SK-N-SH (cell line): ENCODE measurements around the gene PPP2R2B. TPM values are rescaled to one million over a fixed set of nuclear protein-coding genes. Genes with fewer than 3 reads are reported as not detected.

Experiments
- CTCF ChIA-PET: fragments of 300-600, 350-600 bp; formaldehyde crosslinking; extraction: SDS; loops from one replicate; lab custom pipeline; 2021; lab: Yijun Ruan, JAX
- POLR2A ChIA-PET: fragments of 350-600 bp; sonication (Branson Sonifier 250); formaldehyde crosslinking; extraction: SDS; loops from one replicate; lab custom pipeline; 2020; ENCODE audit warnings: antibody characterized with exemption, inconsistent platforms; lab: Yijun Ruan, JAX
- DNase-seq: peaks from one replicate; pipeline ENCODE4 v3.0.0; 2012
- H2AFZ ChIP-seq: fragments of 200-600 bp; sonication (generic); 2 replicates; pipeline ENCODE4 v1.8.1; 2016; ENCODE audit warnings: antibody characterized with exemption, mild to moderate bottlenecking, low read depth
- H3F3A ChIP-seq: fragments of 200-600 bp; sonication (generic); replicated peaks from 2 replicates; pipeline ENCODE3; 2016; ENCODE audit warnings: antibody characterized with exemption, mild to moderate bottlenecking; ENCODE audit not compliant: insufficient read depth
- H3K27ac ChIP-seq, 2 experiments: fragments of 200-500 bp in 1 of 2; fragments of 200-600 bp in 1 of 2; sonication (Bioruptor generic) in 1 of 2; sonication (generic), shearing (Covaris generic) in 1 of 2; 2 replicates each; pipeline versions ENCODE4 v1.5.1 to v1.6.1; 2014 to 2016; ENCODE audit warnings: low read depth in 2 of 2, inconsistent platforms in 1 of 2, low read length in 1 of 2, mild to moderate bottlenecking in 1 of 2, mixed read lengths in 1 of 2
- H3K27me3 ChIP-seq: fragments of 200-600 bp; sonication (generic), shearing (Covaris generic); 2 replicates; pipeline ENCODE4 v1.6.1; 2016; ENCODE audit warnings: mixed run types; ENCODE audit not compliant: insufficient read depth
- H3K36me3 ChIP-seq, 2 experiments: fragments of 200-500 bp in 1 of 2; fragments of 200-600 bp in 1 of 2; sonication (Bioruptor generic) in 1 of 2; sonication (generic) in 1 of 2; replicated peaks in 1 of 2; 2 replicates each; pipeline versions ENCODE3 to v1.5.1; 2014 to 2016; ENCODE audit warnings: low read length in 1 of 2, mild to moderate bottlenecking in 1 of 2; ENCODE audit not compliant: insufficient read depth in 2 of 2, control insufficient read depth in 1 of 2
- H3K4me1 ChIP-seq, 2 experiments: fragments of 200-500 bp in 1 of 2; fragments of 200-600 bp in 1 of 2; sonication (Bioruptor generic) in 1 of 2; sonication (generic), shearing (Covaris generic) in 1 of 2; 2 replicates each; pipeline versions ENCODE4 v1.5.1 to v1.6.1; 2014 to 2016; ENCODE audit warnings: low read depth in 1 of 2, low read length in 1 of 2, mixed run types in 1 of 2; ENCODE audit not compliant: insufficient read depth in 2 of 2, control insufficient read depth in 1 of 2
- H3K4me2 ChIP-seq: fragments of 200-600 bp; sonication (generic), shearing (Covaris generic); 2 replicates; pipeline ENCODE4 v1.6.1; 2017; ENCODE audit warnings: mixed run types
- H3K4me3 ChIP-seq, 2 experiments: fragments of 200-500 bp in 1 of 2; fragments of 200-600 bp in 1 of 2; sonication (Bioruptor generic) in 1 of 2; sonication (generic), shearing (Covaris generic) in 1 of 2; 2 replicates each; pipeline versions ENCODE4 v1.5.1 to v1.8.1; 2014 to 2016; ENCODE audit warnings: low read depth in 2 of 2, inconsistent platforms in 1 of 2, low read length in 1 of 2, mild to moderate bottlenecking in 1 of 2, mixed read lengths in 1 of 2, moderate library complexity in 1 of 2
- H3K79me2 ChIP-seq: fragments of 200-600 bp; sonication (generic); 2 replicates; pipeline ENCODE4 v1.8.1; 2017; ENCODE audit warnings: mild to moderate bottlenecking; ENCODE audit not compliant: insufficient read depth
- H3K9ac ChIP-seq: fragments of 200-600 bp; sonication (generic); 2 replicates; pipeline ENCODE4 v1.6.1; 2017; ENCODE audit warnings: mixed run types
- H3K9me2 ChIP-seq: fragments of 200-600 bp; sonication (generic); 2 replicates; pipeline ENCODE4 v1.6.1; 2017; ENCODE audit warnings: mixed run types
- H3K9me3 ChIP-seq: fragments of 200-600 bp; sonication (generic); 2 replicates; pipeline ENCODE4 v1.6.1; 2017; ENCODE audit warnings: mixed run types, mild to moderate bottlenecking, moderate library complexity
- H4K20me1 ChIP-seq: fragments of 200-600 bp; sonication (generic); 2 replicates; pipeline ENCODE4 v1.6.1; 2017; ENCODE audit warnings: mild to moderate bottlenecking, mixed run types; ENCODE audit not compliant: insufficient read depth
- CHD2 ChIP-seq: fragments of 150-350 bp; IDR thresholded peaks from 2 replicates; pipeline ENCODE4 v1.6.1; 2018; ENCODE audit warnings: low read length; ENCODE audit not compliant: partially characterized antibody
- CTCF ChIP-seq: fragments of 200-600 bp; sonication (generic); IDR thresholded peaks from 2 replicates; pipeline ENCODE4 v1.6.1; 2017; ENCODE audit warnings: antibody characterized with exemption, mild to moderate bottlenecking, moderate library complexity
- ELF1 ChIP-seq: IDR thresholded peaks from 2 replicates; pipeline ENCODE4 v1.4.0; 2012
- EP300 ChIP-seq, 2 experiments: IDR thresholded peaks; 2 replicates each; pipeline versions ENCODE4 v1.4.0 to v1.6.1; 2012; ENCODE audit warnings: borderline replicate concordance in 1 of 2, low read depth in 1 of 2, low read length in 1 of 2
- FOXM1 ChIP-seq: IDR thresholded peaks from 2 replicates; pipeline ENCODE4 v1.4.0; 2012; ENCODE audit warnings: low read depth, mild to moderate bottlenecking
- GATA2 ChIP-seq: sonication (generic); formaldehyde crosslinking; IDR thresholded peaks from 2 replicates; pipeline ENCODE4 v1.5.0; 2020; ENCODE audit warnings: mild to moderate bottlenecking, missing genetic modification reagents
- JUND ChIP-seq: IDR thresholded peaks from 2 replicates; pipeline ENCODE4 v1.4.0; 2012
- MAX ChIP-seq: IDR thresholded peaks from 2 replicates; pipeline ENCODE4 v1.4.0; 2012; ENCODE audit warnings: low read depth
- MXI1 ChIP-seq: IDR thresholded peaks from 2 replicates; pipeline ENCODE4 v1.6.1; 2012; ENCODE audit warnings: mild to moderate bottlenecking, low read depth, low read length, improper control_type of control experiment
- PBX3 ChIP-seq: IDR thresholded peaks from 2 replicates; pipeline ENCODE4; 2012
- POLR2AphosphoS5 ChIP-seq: IDR thresholded peaks from 2 replicates; pipeline ENCODE4 v1.6.1; 2012; ENCODE audit warnings: low read depth, low read length
- RAD21 ChIP-seq: IDR thresholded peaks from 2 replicates; pipeline ENCODE4 v1.6.1; 2012; ENCODE audit warnings: mild to moderate bottlenecking, low read length
- REST ChIP-seq: IDR thresholded peaks from 2 replicates; pipeline ENCODE4 v1.6.1; 2012; ENCODE audit warnings: mild to moderate bottlenecking, low read depth, low read length, moderate library complexity
- RFX5 ChIP-seq: IDR thresholded peaks from 2 replicates; pipeline ENCODE4 v1.6.1; 2012; ENCODE audit warnings: mild to moderate bottlenecking, improper control_type of control experiment, low read length
- TAF1 ChIP-seq: IDR thresholded peaks from 2 replicates; pipeline ENCODE4 v1.6.1; 2012; ENCODE audit warnings: low read depth, mild to moderate bottlenecking, low read length, moderate library complexity, borderline replicate concordance
- USF1 ChIP-seq: IDR thresholded peaks from 2 replicates; pipeline ENCODE4 v1.4.0; 2012; ENCODE audit warnings: low read depth, borderline replicate concordance
- YY1 ChIP-seq: IDR thresholded peaks from 2 replicates; pipeline ENCODE4 v1.4.0; 2012; ENCODE audit warnings: low read depth, mild to moderate bottlenecking
- ZBTB33 ChIP-seq: IDR thresholded peaks from 2 replicates; pipeline ENCODE4 v1.4.0; 2012; ENCODE audit warnings: low read depth, borderline replicate concordance
- WGBS: methylation state at CpG from one replicate; pipeline ENCODE4 v1.1.6; 2017; ENCODE audit warnings: low lambda C conversion rate; 5-methylcytosine and 5-hydroxymethylcytosine counted together
- polyA plus RNA-seq, 3 experiments: library from polyadenylated mRNA; depleted of rRNA; stranded (reverse); fragments of >200 nt; gene quantifications; 2 replicates each; pipeline ENCODE4 v1.2.3, GENCODE V29; 2012

Gene PPP2R2B
- polyA plus RNA-seq, 1 of the 3 experiments (the other 2 are of a cell fraction) = 11.4 TPM

GRCh38 chr5:146912874-146913273 is 34.3 kb upstream of the PPP2R2B start:
- ChIA-PET CTCF (no interaction called here), POLR2A (no interaction called here)
- Histone ChIP-seq H3K4me1 (peaks cover 0 to 9% of the 10 kb centered on the region in 2 experiments; a peak in 2 of 4 replicates), H3F3A (no peaks in the 10 kb centered on the region), H3K4me2 (no peak overlapping the region), H3K79me2 (no peaks in the 10 kb centered on the region), H4K20me1 (no peaks in the 10 kb centered on the region), H3K27ac (no peak overlapping the region), H3K27me3 (no peaks in the 10 kb centered on the region), H2AFZ (no peak overlapping the region), H3K9me3 (no peaks in the 10 kb centered on the region), H3K9ac (no peak overlapping the region), H3K4me3 (no peak overlapping the region), H3K36me3 (no peaks in the 10 kb centered on the region), H3K9me2 (no peaks in the 10 kb centered on the region)
- DNase-seq = no peak
- TF ChIP-seq ZBTB33 (no peak), USF1 (no peak)
- 76% methylated on average over 3 of the region's 3 CpGs for WGBS

GRCh38 chr5:146910239-146910638 is 31.7 kb upstream of the PPP2R2B start:
- H3K9me2 ChIP-seq = no peaks in the 10 kb centered on the region
- H3K4me3 ChIP-seq = no peak overlapping the region
- H3K27me3 ChIP-seq = no peaks in the 10 kb centered on the region
- no peak overlapping the region for H2AFZ ChIP-seq
- no peaks in the 10 kb centered on the region for H3K79me2 ChIP-seq
- H3K9me3 ChIP-seq = no peaks in the 10 kb centered on the region
- no peak overlapping the region for H3K4me2 ChIP-seq
- no peak for DNase-seq
- H3K4me1 ChIP-seq = peaks cover 0 to 9% of the 10 kb centered on the region in 2 experiments; a peak in 2 of 4 replicates
- no peak overlapping the region for H3K9ac ChIP-seq
- no peaks in the 10 kb centered on the region for H3K36me3 ChIP-seq
- POLR2A ChIA-PET = no interaction called here
- no peak overlapping the region for H3K27ac ChIP-seq
- CTCF ChIA-PET = interaction anchor here (1.6 to 2.4 kb wide), 2 partner anchors 10 to 279 kb away, joined by 6 to 8 read pairs; no protein-coding TSS in a partner anchor
- no peaks in the 10 kb centered on the region for H4K20me1 ChIP-seq
- no peaks in the 10 kb centered on the region for H3F3A ChIP-seq
- TF ChIP-seq RFX5 (no peak), FOXM1 (no peak), CHD2 (no peak), GATA2 (CRISPR knock-in tag) (no peak), JUND (no peak), CTCF (no peak), MAX (no peak), YY1 (no peak), POLR2AphosphoS5 (no peak), MXI1 (no peak), PBX3 (no peak), EP300 (IDR thresholded peaks at IDR 0.05; ENCODE audit: borderline replicate concordance in 1 of 2, low read depth in 1 of 2, low read length in 1 of 2) (no peak), REST (no peak), RAD21 (no peak), USF1 (no peak), TAF1 (no peak), ELF1 (no peak)
